LNCaP clone FGC (cell line): Measurements from ENCODE around the gene RTN4R.
A peak's percentile ranks its signal among the peaks of the same experiment; 100 is the strongest.

Source experiments
- DNase-seq: peaks from one replicate; pipeline ENCODE4 v3.0.0-alpha.2; 2011; ENCODE audit warnings: low read depth
- H3K4me3 ChIP-seq: 2 replicates; pipeline ENCODE4 v1.5.1; 2011; ENCODE audit warnings: mild to moderate bottlenecking, low read depth, low read length, control low read depth
- CTCF ChIP-seq: IDR thresholded peaks from 2 replicates; pipeline ENCODE4 v1.5.1; 2012; ENCODE audit warnings: mild to moderate bottlenecking; ENCODE audit not compliant: control insufficient read depth, insufficient read depth; ENCODE audit errors: extremely low read depth

The RTN4R gene

GRCh38 chr22:20222764-20223420 is 45.2 kb downstream of the RTN4R start:
- no peak for TF ChIP-seq CTCF
- no peak overlapping the region for H3K4me3 ChIP-seq
- DNase-seq: no peak

GRCh38 chr22:20221421-20222340 is 46.4 kb downstream of the RTN4R start:
- no peak for TF ChIP-seq CTCF
- H3K4me3 ChIP-seq: no peak overlapping the region
- peak; percentile 69 for DNase-seq

GRCh38 chr22:20220629-20221026 is 47.5 kb downstream of the RTN4R start:
- no peak overlapping the region for H3K4me3 ChIP-seq
- no peak for TF ChIP-seq CTCF
- DNase-seq: no peak

- no peak for TF ChIP-seq CTCF
- DNase-seq: no peak
- no peak overlapping the region for H3K4me3 ChIP-seq
Observed at GRCh38 chr22:20219667-20220628, 48.2 kb downstream of the RTN4R start.

- no peak overlapping the region for H3K4me3 ChIP-seq
- TF ChIP-seq CTCF: no peak
- no peak for DNase-seq
Observed at GRCh38 chr22:20218987-20219386, 49.1 kb downstream of the RTN4R start.

GRCh38 chr22:20218326-20218872 is 49.7 kb downstream of the RTN4R start:
- DNase-seq: no peak
- no peak overlapping the region for H3K4me3 ChIP-seq
- TF ChIP-seq CTCF: no peak
